SH-SY5Y (cell line): Measurements from ENCODE around the gene NFATC2IP.

ENCODE experiments used
- GATA2 ChIP-seq: IDR thresholded peaks from 2 replicates; pipeline ENCODE4 v1.6.1; 2011; ENCODE audit warnings: mild to moderate bottlenecking, low read depth, low read length
- GATA3 ChIP-seq: IDR thresholded peaks from 2 replicates; pipeline ENCODE4 v1.6.1; 2011; ENCODE audit warnings: low read depth, mild to moderate bottlenecking, low read length, moderate library complexity

GRCh38 chr16:29012913-29013553 lies 62.3 kb downstream of the NFATC2IP start:
- TF ChIP-seq GATA2, result no peak
- no peak for TF ChIP-seq GATA3
